Stimulated activated naive CD8-positive, alpha-beta T cell treated with anti-CD3 and anti-CD28 coated beads, Interleukin-15, amount 100 ng/mL, for 72 hours (primary cell): ENCODE measurements around the gene IGF1R.

Source experiments
- ATAC-seq: fragments of 150-1000 bp; cut with Tn5 transposase; 2 replicates; pipeline ENCODE4 v1.10.0; 2021; ENCODE audit warnings: mild to moderate bottlenecking, moderate library complexity
- DNase-seq, 2 donors: peaks; one replicate each; pipeline ENCODE4 v3.0.0; 2021 to 2022
- H3K27ac Mint-ChIP-seq, 2 donors: one replicate each; pipeline ENCODE4 v1.8.0; 2022; ENCODE audit warnings: mild to moderate bottlenecking in 2 of 2, mixed read lengths in 2 of 2, moderate library complexity in 2 of 2
- H3K27me3 Mint-ChIP-seq: one replicate; pipeline ENCODE4 v1.8.0; 2022; ENCODE audit warnings: mixed read lengths
- H3K4me1 Mint-ChIP-seq: one replicate; pipeline ENCODE4 v1.8.0; 2022; ENCODE audit warnings: mild to moderate bottlenecking, mixed read lengths
- H3K4me3 Mint-ChIP-seq, 2 donors: one replicate each; pipeline ENCODE4 v1.8.0; 2022; ENCODE audit warnings: mild to moderate bottlenecking in 2 of 2, mixed read lengths in 2 of 2, moderate library complexity in 1 of 2
- H3K9me3 Mint-ChIP-seq, 2 donors: one replicate each; pipeline ENCODE4 v1.8.0; 2022; ENCODE audit warnings: mixed read lengths in 2 of 2

The IGF1R gene

GRCh38 chr15:98678484-98678883, 30.1 kb downstream of the IGF1R start:
- DNase-seq (no peak), ATAC-seq (no peak)
- Mint-ChIP-seq H3K9me3 (no peaks in the 10 kb centered on the region), H3K27me3 (no peaks in the 10 kb centered on the region), H3K4me1 (peaks cover 41% of the 10 kb centered on the region), H3K27ac (no peak overlapping the region), H3K4me3 (no peak overlapping the region)

- H3K4me3 Mint-ChIP-seq = no peak overlapping the region
- H3K27me3 Mint-ChIP-seq = no peaks in the 10 kb centered on the region
Measured at GRCh38 chr15:98681061-98681460, 32.7 kb downstream of the IGF1R start.

GRCh38 chr15:98682992-98683701, 34.8 kb downstream of the IGF1R start:
- Mint-ChIP-seq H3K9me3 (no peaks in the 10 kb centered on the region), H3K27me3 (no peaks in the 10 kb centered on the region), H3K27ac (peak overlapping the region in 1 of 2 donors; percentile 75), H3K4me1 (peaks cover 70% of the 10 kb centered on the region), H3K4me3 (no peak overlapping the region)
- DNase-seq = no peak
- no peak for ATAC-seq

More at GRCh38 chr15:98681061-98681460, 32.7 kb downstream of the IGF1R start:
- Mint-ChIP-seq H3K4me1 (peaks cover 63% of the 10 kb centered on the region), H3K27ac (no peak overlapping the region), H3K9me3 (no peaks in the 10 kb centered on the region)
- no peak for DNase-seq
- no peak for ATAC-seq

- Mint-ChIP-seq H3K27ac (peak overlapping the region in 1 of 2 donors; percentile 14), H3K27me3 (no peaks in the 10 kb centered on the region), H3K9me3 (no peaks in the 10 kb centered on the region), H3K4me3 (no peak overlapping the region), H3K4me1 (peaks cover 77% of the 10 kb centered on the region)
- DNase-seq (no peak), ATAC-seq (no peak)
Measured at GRCh38 chr15:98683831-98684230, 35.5 kb downstream of the IGF1R start.

- H3K27ac Mint-ChIP-seq = no peak overlapping the region
- H3K4me3 Mint-ChIP-seq = no peak overlapping the region
- no peaks in the 10 kb centered on the region for H3K27me3 Mint-ChIP-seq
- ATAC-seq = no peak
- DNase-seq = no peak
- H3K4me1 Mint-ChIP-seq = peaks cover 80% of the 10 kb centered on the region
- no peaks in the 10 kb centered on the region for H3K9me3 Mint-ChIP-seq
Measured at GRCh38 chr15:98684436-98684835, 36.1 kb downstream of the IGF1R start.

DNA sequence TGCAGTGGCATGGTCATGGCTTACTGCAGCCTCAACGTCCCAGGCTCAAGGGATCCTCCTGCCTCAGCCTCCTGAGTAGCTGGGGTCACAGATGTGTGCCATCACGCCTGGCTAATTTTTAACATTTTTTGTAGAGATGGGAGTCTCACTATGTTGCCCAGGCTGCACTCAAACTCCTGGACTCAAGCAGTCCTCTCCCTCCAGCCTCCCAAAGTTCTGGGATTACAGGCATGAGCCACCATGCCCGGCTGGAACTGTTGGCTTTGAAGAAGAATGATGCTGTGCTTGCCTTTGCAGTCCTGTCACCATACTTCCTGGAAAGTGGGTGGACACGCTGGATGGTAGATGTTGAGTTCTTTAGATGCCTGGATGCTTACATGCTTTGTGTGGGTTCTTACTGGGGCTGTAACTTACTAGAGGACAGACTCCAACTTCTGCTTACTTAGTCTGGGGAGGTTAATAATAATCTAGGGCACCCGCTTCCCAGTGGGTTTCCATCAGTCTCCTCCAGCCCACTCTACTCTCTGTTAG, 36.7 kb downstream of the IGF1R start:
- DNase-seq (no peak), ATAC-seq (no peak)
- Mint-ChIP-seq H3K27me3 (no peaks in the 10 kb centered on the region), H3K27ac (no peak overlapping the region), H3K4me3 (no peak overlapping the region), H3K4me1 (peaks cover 85% of the 10 kb centered on the region), H3K9me3 (no peaks in the 10 kb centered on the region)

- ATAC-seq (no peak), DNase-seq (no peak)
- H3K27ac Mint-ChIP-seq = peak overlapping the region in 1 of 2 donors; percentile 69
- H3K4me3 Mint-ChIP-seq = no peak overlapping the region
- peaks cover 73% of the 10 kb centered on the region for H3K4me1 Mint-ChIP-seq
- no peaks in the 10 kb centered on the region for H3K9me3 Mint-ChIP-seq
- H3K27me3 Mint-ChIP-seq = no peaks in the 10 kb centered on the region
Measured at GRCh38 chr15:98686983-98687382, 38.6 kb downstream of the IGF1R start.

DNA sequence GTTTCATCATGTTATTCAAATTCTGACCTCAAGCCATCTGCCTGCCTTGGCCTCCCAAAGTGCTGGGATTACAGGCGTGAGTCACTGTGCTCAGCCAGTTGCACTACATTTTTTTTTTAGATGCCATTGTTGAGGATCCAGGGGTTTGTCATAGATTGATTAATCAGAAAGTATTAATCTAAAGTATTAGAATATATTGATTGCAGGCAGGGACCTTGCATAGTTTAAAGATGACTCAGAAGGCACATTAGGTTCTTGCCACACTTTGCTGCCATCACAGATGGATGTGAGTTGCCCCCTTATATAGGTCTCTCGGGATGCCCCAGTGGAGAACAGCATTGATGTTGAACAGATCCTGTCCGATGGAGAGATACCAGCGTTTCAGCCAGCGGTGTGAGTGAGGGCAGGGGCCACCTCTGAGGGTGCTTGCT, 41.1 kb downstream of the IGF1R start:
- H3K27ac Mint-ChIP-seq = no peak overlapping the region
- H3K9me3 Mint-ChIP-seq = no peaks in the 10 kb centered on the region
- H3K27me3 Mint-ChIP-seq = no peaks in the 10 kb centered on the region
- no peak overlapping the region for H3K4me3 Mint-ChIP-seq
- DNase-seq = no peak
- ATAC-seq = no peak
- H3K4me1 Mint-ChIP-seq = peaks cover 71% of the 10 kb centered on the region

- ATAC-seq (no peak), DNase-seq (no peak)
- Mint-ChIP-seq H3K27me3 (no peaks in the 10 kb centered on the region), H3K4me1 (peaks cover 68% of the 10 kb centered on the region), H3K4me3 (no peak overlapping the region), H3K9me3 (no peaks in the 10 kb centered on the region), H3K27ac (no peak overlapping the region)
Measured at GRCh38 chr15:98690272-98690950, 42.1 kb downstream of the IGF1R start.

GRCh38 chr15:98692213-98692612, 43.9 kb downstream of the IGF1R start:
- Mint-ChIP-seq H3K4me3 (no peak overlapping the region), H3K27me3 (no peaks in the 10 kb centered on the region), H3K4me1 (peaks cover 69% of the 10 kb centered on the region), H3K27ac (no peak overlapping the region), H3K9me3 (no peaks in the 10 kb centered on the region)
- ATAC-seq = no peak
- no peak for DNase-seq

DNA sequence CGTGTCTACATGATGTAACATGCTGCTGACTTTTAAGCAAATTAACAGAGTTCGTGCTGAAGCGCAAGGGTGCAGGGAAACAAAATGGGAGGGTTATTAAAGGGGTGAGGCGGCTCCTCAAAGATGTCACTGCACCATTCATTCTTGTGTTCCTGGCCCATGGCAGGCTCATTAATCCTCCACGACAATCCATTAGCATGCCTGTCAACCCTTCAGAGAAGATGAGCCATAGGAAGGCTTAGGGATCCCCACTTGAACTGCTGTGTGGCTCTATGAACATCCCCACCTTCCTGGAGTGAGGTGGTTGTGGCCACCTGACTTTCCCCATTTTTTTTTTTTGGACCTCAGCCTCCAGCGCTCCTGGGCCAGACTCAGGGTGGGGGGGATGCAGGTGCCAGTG, 45.8 kb downstream of the IGF1R start:
- Mint-ChIP-seq H3K4me1 (peaks cover 68% of the 10 kb centered on the region), H3K9me3 (no peaks in the 10 kb centered on the region), H3K4me3 (no peak overlapping the region)

DNA sequence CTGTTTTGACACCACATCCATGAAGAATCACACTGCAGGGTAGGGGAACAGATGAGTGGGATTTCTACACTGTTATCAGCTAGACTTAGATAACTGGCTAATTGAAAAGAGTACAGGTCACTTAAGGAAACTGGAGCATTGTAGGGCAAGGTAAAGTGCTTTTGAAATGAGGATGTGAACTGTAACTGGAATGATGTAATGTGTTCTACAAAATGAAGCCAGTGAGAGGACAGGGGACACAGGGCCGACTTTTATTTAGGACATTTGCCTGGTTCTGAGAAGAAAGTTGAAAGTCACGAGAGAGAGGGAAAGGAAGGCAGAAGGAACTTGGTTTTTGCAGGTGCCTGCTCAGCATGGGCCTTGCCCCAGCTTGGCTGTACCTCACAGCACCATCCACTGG, 50.5 kb downstream of the IGF1R start:
- H3K4me1 Mint-ChIP-seq = peaks cover 72% of the 10 kb centered on the region

More for the DNA sequence above, 45.8 kb downstream of the IGF1R start:
- ATAC-seq (no peak), DNase-seq (no peak)
- Mint-ChIP-seq H3K27me3 (no peaks in the 10 kb centered on the region), H3K27ac (no peak overlapping the region)

DNA sequence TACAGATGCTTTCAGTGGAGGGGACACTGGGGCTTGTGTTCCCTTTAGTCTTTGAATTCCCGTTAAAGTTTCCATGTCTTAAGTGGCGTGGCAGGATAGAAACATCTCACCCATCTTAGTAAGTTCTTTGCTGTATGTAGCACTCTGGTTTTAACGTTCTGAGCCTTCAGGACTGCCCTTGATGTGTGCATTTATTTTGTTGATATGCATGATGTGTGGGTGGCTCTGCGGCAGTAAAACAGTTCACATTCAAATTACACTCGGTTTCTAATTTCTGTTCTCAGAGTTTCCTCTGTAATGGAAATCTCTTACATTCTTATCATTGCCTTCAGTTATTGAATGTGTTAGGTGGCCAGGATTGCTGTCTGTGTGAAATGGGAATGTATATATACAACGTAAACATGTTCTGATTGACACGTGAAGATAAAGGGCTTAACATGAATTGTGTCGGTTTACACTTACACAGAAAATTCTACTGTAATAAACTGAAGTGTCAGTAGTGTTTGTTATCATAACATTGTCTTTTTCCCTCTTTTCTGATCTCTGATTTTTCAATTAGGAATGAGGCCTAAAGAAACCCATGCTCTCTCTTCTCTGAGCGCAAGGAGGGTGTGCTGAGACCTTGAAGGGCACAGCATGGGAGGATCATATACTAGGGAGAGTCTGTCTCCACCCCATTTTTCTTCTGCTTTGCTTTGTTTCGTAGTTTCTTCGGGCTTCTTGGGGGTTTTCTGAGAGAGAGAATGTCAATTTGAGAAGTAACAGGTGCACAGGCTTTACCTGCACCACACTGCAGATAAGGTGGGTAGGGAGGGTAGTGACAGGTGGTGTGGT, 51.5 kb downstream of the IGF1R start:
- H3K27me3 Mint-ChIP-seq = no peaks in the 10 kb centered on the region
- H3K4me1 Mint-ChIP-seq = peaks cover 63% of the 10 kb centered on the region
- ATAC-seq (peak; percentile 60), DNase-seq (no peak)
- H3K27ac Mint-ChIP-seq = peak overlapping the region in 1 of 2 donors; percentile 63
- peak overlapping the region; percentile 56 for H3K4me3 Mint-ChIP-seq
- H3K9me3 Mint-ChIP-seq = no peaks in the 10 kb centered on the region

More for the DNA sequence above, 50.5 kb downstream of the IGF1R start:
- H3K27me3 Mint-ChIP-seq = no peaks in the 10 kb centered on the region
- peak; percentile 18 for ATAC-seq
- H3K4me3 Mint-ChIP-seq = peak overlapping the region; percentile 6 to 52
- peak overlapping the region in 1 of 2 donors; percentile 75 for H3K27ac Mint-ChIP-seq
- no peaks in the 10 kb centered on the region for H3K9me3 Mint-ChIP-seq
- DNase-seq = no peak

DNA sequence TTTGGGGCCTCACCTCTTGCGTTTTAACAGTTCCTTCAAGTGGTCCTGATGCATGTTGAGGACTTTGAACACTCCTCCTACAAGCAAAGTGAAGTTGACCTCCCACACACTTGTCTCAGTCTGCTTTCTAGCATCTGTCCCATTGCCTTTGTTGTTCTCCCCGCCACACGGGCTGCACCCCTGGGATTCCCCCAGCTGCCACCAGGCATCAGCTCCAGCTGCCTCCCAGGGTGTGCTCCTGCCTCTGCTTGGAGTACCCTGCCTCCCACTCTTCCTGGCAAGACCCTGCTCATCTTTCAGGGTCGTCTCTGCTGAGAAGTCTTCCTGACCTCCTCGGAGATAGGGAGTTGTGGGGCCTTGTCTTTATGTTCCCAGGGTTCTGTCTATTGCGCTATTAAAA, 52.2 kb downstream of the IGF1R start:
- DNase-seq (no peak), ATAC-seq (peak; percentile 42)
- Mint-ChIP-seq H3K4me3 (peak overlapping the region; percentile 5 to 56), H3K27me3 (no peaks in the 10 kb centered on the region), H3K9me3 (no peaks in the 10 kb centered on the region), H3K27ac (no peak overlapping the region), H3K4me1 (peaks cover 59% of the 10 kb centered on the region)

DNA sequence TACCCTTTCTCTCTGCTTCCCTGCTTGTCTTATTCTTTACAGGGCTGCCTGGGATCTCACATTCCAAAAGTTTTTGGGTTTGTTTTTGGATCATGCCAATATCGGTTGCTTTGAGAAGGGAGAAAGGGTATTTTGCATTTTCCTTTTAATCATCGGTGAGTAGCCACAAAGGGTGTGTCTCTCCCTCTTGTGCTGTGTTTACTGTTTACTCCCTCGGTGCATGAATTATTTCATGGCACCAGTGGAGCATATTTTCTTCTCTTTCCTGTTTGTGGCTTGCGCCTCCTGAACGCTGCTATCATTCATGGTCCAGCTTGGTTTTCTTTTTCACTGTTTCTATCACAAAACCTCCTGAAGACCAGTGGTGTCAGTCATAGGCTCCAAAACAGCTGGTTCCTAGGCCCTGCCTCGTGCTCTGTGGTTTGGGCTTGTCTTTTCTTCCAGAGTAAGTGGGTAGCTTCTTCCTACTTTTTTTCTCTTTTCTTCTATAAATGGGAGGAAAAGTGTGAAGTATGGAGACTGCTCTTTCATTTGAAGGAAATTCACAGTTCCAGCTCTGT, 54.9 kb downstream of the IGF1R start:
- no peak for DNase-seq
- H3K4me3 Mint-ChIP-seq = no peak overlapping the region

More for the DNA sequence above, 54.9 kb downstream of the IGF1R start:
- no peak for ATAC-seq
- Mint-ChIP-seq H3K27me3 (no peaks in the 10 kb centered on the region), H3K27ac (peak overlapping the region; percentile 5 to 35), H3K9me3 (no peaks in the 10 kb centered on the region), H3K4me1 (peaks cover 35% of the 10 kb centered on the region)
